CD14-positive monocyte (primary cell): ENCODE measurements around the gene BCL2L11. TPM values are rescaled to one million over a fixed set of nuclear protein-coding genes. Genes with fewer than 3 reads are reported as not detected.

Source experiments
- DNase-seq, 3 donors: peaks; one replicate each; pipeline ENCODE4 v3.0.0-alpha.2; 2011 to 2022
- H2AFZ ChIP-seq: 2 replicates; pipeline ENCODE4 v1.6.0; 2012; ENCODE audit warnings: mild to moderate bottlenecking, low read depth, low read length, inconsistent platforms; ENCODE audit not compliant: insufficient read depth, poor library complexity, severe bottlenecking
- H3K27ac ChIP-seq, 2 donors: 1 replicate in 1 of 2; 2 replicates in 1 of 2; pipeline ENCODE4 v1.5.1; 2012 to 2013; ENCODE audit warnings: low read length in 2 of 2, control low read depth in 1 of 2, inconsistent platforms in 1 of 2, low read depth in 1 of 2, mild to moderate bottlenecking in 1 of 2
- H3K27me3 ChIP-seq, 2 donors: one replicate each; pipeline versions ENCODE4 v1.6.0 to v1.6.1; 2011 to 2013; ENCODE audit warnings: low read length in 2 of 2; ENCODE audit not compliant: control insufficient read depth in 2 of 2, insufficient read depth in 2 of 2
- H3K36me3 ChIP-seq, 2 donors: replicated peaks in 1 of 2; 1 replicate in 1 of 2; 2 replicates in 1 of 2; pipeline versions ENCODE4 v1.5.1 to v1.6.1; 2012 to 2013; ENCODE audit warnings: low read length in 2 of 2, control low read depth in 1 of 2, inconsistent platforms in 1 of 2, mild to moderate bottlenecking in 1 of 2; ENCODE audit not compliant: insufficient read depth in 2 of 2, control insufficient read depth in 1 of 2
- H3K4me1 ChIP-seq, 2 donors: 1 replicate in 1 of 2; 2 replicates in 1 of 2; pipeline versions ENCODE4 v1.5.1 to v1.6.1; 2012 to 2013; ENCODE audit warnings: low read length in 2 of 2, control low read depth in 1 of 2, inconsistent platforms in 1 of 2, mild to moderate bottlenecking in 1 of 2, moderate library complexity in 1 of 2; ENCODE audit not compliant: insufficient read depth in 2 of 2, control insufficient read depth in 1 of 2
- H3K4me2 ChIP-seq: replicated peaks from 2 replicates; pipeline ENCODE3; 2012; ENCODE audit warnings: low read length, moderate library complexity, mild to moderate bottlenecking; ENCODE audit not compliant: poor library complexity, severe bottlenecking; ENCODE audit errors: extremely low read depth
- H3K4me3 ChIP-seq, 3 experiments: fragments of 200-600 bp in 1 of 3; sonication (generic) in 1 of 3; replicated peaks in 1 of 3; 1 replicate in 2 of 3; 2 replicates in 1 of 3; pipeline ENCODE4 v1.5.1; 2011 to 2013; ENCODE audit warnings: low read length in 3 of 3, mild to moderate bottlenecking in 3 of 3, control low read depth in 2 of 3, low read depth in 2 of 3, inconsistent platforms in 1 of 3, moderate library complexity in 1 of 3
- H3K79me2 ChIP-seq: 2 replicates; pipeline ENCODE4 v1.6.0; 2012; ENCODE audit warnings: mild to moderate bottlenecking, control low read depth, inconsistent platforms, low read length, moderate library complexity; ENCODE audit not compliant: insufficient read depth
- H3K9ac ChIP-seq: 2 replicates; pipeline ENCODE4 v1.6.0; 2017; ENCODE audit warnings: low read length, mild to moderate bottlenecking; ENCODE audit not compliant: insufficient read depth, poor library complexity, severe bottlenecking
- H3K9me3 ChIP-seq, 2 donors: replicated peaks in 1 of 2; 1 replicate in 1 of 2; 2 replicates in 1 of 2; pipeline versions ENCODE4 v1.5.1 to v1.6.1; 2012 to 2013; ENCODE audit warnings: low read length in 2 of 2, control low read depth in 1 of 2; ENCODE audit not compliant: control insufficient read depth in 1 of 2, insufficient read depth in 1 of 2
- H4K20me1 ChIP-seq: 2 replicates; pipeline ENCODE4 v1.6.0; 2012; ENCODE audit warnings: mild to moderate bottlenecking, low read length, control low read depth, moderate library complexity; ENCODE audit not compliant: insufficient read depth
- H3K27ac Mint-ChIP-seq, 7 donors: one replicate each; pipeline ENCODE4 v1.8.0; 2020; ENCODE audit warnings: mild to moderate bottlenecking in 7 of 7, mixed read lengths in 7 of 7, moderate library complexity in 6 of 7, inconsistent platforms in 2 of 7
- H3K27me3 Mint-ChIP-seq, 3 donors: one replicate each; pipeline ENCODE4 v1.8.0; 2021 to 2022; ENCODE audit warnings: low read depth in 3 of 3, mild to moderate bottlenecking in 3 of 3, mixed read lengths in 3 of 3, moderate library complexity in 3 of 3, inconsistent platforms in 1 of 3
- H3K36me3 Mint-ChIP-seq, 2 donors: one replicate each; pipeline ENCODE4 v1.8.0; 2020; ENCODE audit warnings: mixed read lengths in 2 of 2, inconsistent platforms in 1 of 2, mild to moderate bottlenecking in 1 of 2
- H3K4me1 Mint-ChIP-seq: one replicate; pipeline ENCODE4 v1.8.0; 2020; ENCODE audit warnings: mild to moderate bottlenecking, mixed read lengths
- H3K4me3 Mint-ChIP-seq, 2 donors: one replicate each; pipeline ENCODE4 v1.8.0; 2020; ENCODE audit warnings: mild to moderate bottlenecking in 2 of 2, mixed read lengths in 2 of 2, moderate library complexity in 1 of 2
- H3K9me3 Mint-ChIP-seq, 7 donors: one replicate each; pipeline ENCODE4 v1.8.0; 2020 to 2022; ENCODE audit warnings: mixed read lengths in 7 of 7, mild to moderate bottlenecking in 6 of 7, moderate library complexity in 6 of 7, inconsistent platforms in 2 of 7
- CTCF ChIP-seq: fragments of 200-600 bp; IDR thresholded peaks from one replicate; pipeline ENCODE4 v1.8.0; 2022; ENCODE audit warnings: antibody characterized with exemption, mild to moderate bottlenecking
- WGBS: methylation state at CpG from one replicate; pipeline ENCODE4 v1.1.5; 2013; ENCODE audit warnings: missing lambda C conversion rate; ENCODE audit not compliant: insufficient coverage; 5-methylcytosine and 5-hydroxymethylcytosine counted together
- intact Hi-C, 2 donors: fragments of 100-400 bp; cut with micrococcal nuclease; formaldehyde crosslinking; loops; one replicate each; pipeline versions ENCODE4 v1.15.0 to v1.15.1; 2023
- polyA plus RNA-seq, 3 donors: library from polyadenylated mRNA; depleted of rRNA in 1 of 3; unstranded in 2 of 3; stranded (reverse) in 1 of 3; fragments of 300-500 nt in 2 of 3; fragments of >200 nt in 1 of 3; fragmentation: Illumina TruSeq in 2 of 3; gene quantifications; 1 replicate in 2 of 3; 2 replicates in 1 of 3; pipeline ENCODE4 v1.2.3, GENCODE V29; 2012 to 2021

The BCL2L11 gene
- polyA plus RNA-seq, 3 donors: 8.8 to 27.6 (median 20.4) TPM

GRCh38 chr2:111167863-111168162 lies 47.1 kb downstream of the BCL2L11 start:
- peaks cover 29% of the 10 kb centered on the region for H4K20me1 ChIP-seq
- peaks cover 36 to 41% of the 10 kb centered on the region in 2 donors for H3K36me3 ChIP-seq
- no peaks in the 10 kb centered on the region for H3K9me3 ChIP-seq
- no CpG with 5 or more reads among the region's 4 CpGs for WGBS
- H3K4me3 Mint-ChIP-seq: no peak overlapping the region
- H3K36me3 Mint-ChIP-seq: peaks cover 48 to 50% of the 10 kb centered on the region in 2 donors
- no peak for TF ChIP-seq CTCF
- H3K27me3 Mint-ChIP-seq: peaks cover 15 to 21% (median 17%) of the 10 kb centered on the region in 3 donors
- H3K9ac ChIP-seq: no peak overlapping the region
- no peak overlapping the region for H2AFZ ChIP-seq
- intact Hi-C loops: no loop called here
- no peak overlapping the region for H3K4me2 ChIP-seq
- no peak overlapping the region for H3K27ac Mint-ChIP-seq
- H3K4me3 ChIP-seq: no peak overlapping the region
- no peaks in the 10 kb centered on the region for H3K79me2 ChIP-seq
- H3K27me3 ChIP-seq: no peaks in the 10 kb centered on the region
- peaks cover 4 to 6% of the 10 kb centered on the region in 2 donors for H3K4me1 ChIP-seq
- peaks cover 0 to 2% (median 0%) of the 10 kb centered on the region in 7 donors for H3K9me3 Mint-ChIP-seq
- H3K27ac ChIP-seq: no peak overlapping the region
- H3K4me1 Mint-ChIP-seq: peaks cover 7% of the 10 kb centered on the region
- DNase-seq: no peak

- Histone ChIP-seq H3K79me2 (no peaks in the 10 kb centered on the region), H3K27ac (no peak overlapping the region), H3K4me3 (no peak overlapping the region), H3K4me2 (no peak overlapping the region), H3K9me3 (no peaks in the 10 kb centered on the region), H3K36me3 (peaks cover 36 to 41% of the 10 kb centered on the region in 2 donors), H2AFZ (no peak overlapping the region), H3K27me3 (no peaks in the 10 kb centered on the region), H3K4me1 (no peaks in the 10 kb centered on the region), H3K9ac (no peak overlapping the region), H4K20me1 (peaks cover 20% of the 10 kb centered on the region)
- H3K36me3 Mint-ChIP-seq: peaks cover 41 to 45% of the 10 kb centered on the region in 2 donors
- intact Hi-C loops: no loop called here
- H3K27me3 Mint-ChIP-seq: peaks cover 15 to 21% (median 17%) of the 10 kb centered on the region in 3 donors
- H3K4me1 Mint-ChIP-seq: no peaks in the 10 kb centered on the region
- TF ChIP-seq CTCF: no peak
- no peak overlapping the region for H3K4me3 Mint-ChIP-seq
- peak in 1 of 3 donors; percentile 13 for DNase-seq
- 31% methylated on average over 7 of the region's 9 CpGs for WGBS
- peaks cover 0 to 2% (median 0%) of the 10 kb centered on the region in 7 donors for H3K9me3 Mint-ChIP-seq
- H3K27ac Mint-ChIP-seq: no peak overlapping the region
These were observed 48.0 kb downstream of the BCL2L11 start for GRCh38 chr2:111168528-111169239.
